ENCODE measurements around the gene MRPS35.

- no peak for TF ChIP-seq POLR2A (IDR thresholded peaks at IDR 0.05; ENCODE audit: low read depth)
- no peak for TF ChIP-seq EP300 (IDR thresholded peaks at IDR 0.05)
Measured at GRCh38 chr12:27707216-27707615, 3.4 kb upstream of the MRPS35 start.
